AG10803 (cell line): ENCODE results near the gene MTA3.
"Not testable (repeated sequence)": the region's sequence is repeated elsewhere in the genome, so short reads cannot be mapped to it uniquely, and the experiment has no call there.

ENCODE experiments used
- DNase-seq: peaks from one replicate; pipeline ENCODE4 v3.0.0; 2010; ENCODE audit warnings: low read depth
- H3K4me3 ChIP-seq: 2 replicates; pipeline ENCODE4 v1.5.1; 2011; ENCODE audit warnings: mild to moderate bottlenecking, low read length, control low read depth
- CTCF ChIP-seq: conservative IDR thresholded peaks from 2 replicates; pipeline ENCODE4 v1.5.1; 2011; ENCODE audit warnings: mild to moderate bottlenecking, low read length, control low read depth, inconsistent platforms

Gene MTA3

GRCh38 chr2:42556315-42556890, 12.0 kb upstream of the MTA3 start:
- no peak overlapping the region for H3K4me3 ChIP-seq
- no peak for DNase-seq
- TF ChIP-seq CTCF: no peak

GRCh38 chr2:42557306-42557705, 11.1 kb upstream of the MTA3 start:
- no peak overlapping the region for H3K4me3 ChIP-seq
- TF ChIP-seq CTCF: no peak
- DNase-seq: no peak

GRCh38 chr2:42558827-42559226, 9.6 kb upstream of the MTA3 start:
- H3K4me3 ChIP-seq: no peak overlapping the region
- TF ChIP-seq CTCF: no peak
- DNase-seq: no peak

GRCh38 chr2:42560133-42560532, 8.3 kb upstream of the MTA3 start:
- not testable (repeated sequence) for DNase-seq, H3K4me3 ChIP-seq

GRCh38 chr2:42560899-42561298, 7.5 kb upstream of the MTA3 start:
- no peak for DNase-seq
- H3K4me3 ChIP-seq: no peak overlapping the region
- TF ChIP-seq CTCF: no peak

GRCh38 chr2:42562474-42563144, 5.8 kb upstream of the MTA3 start:
- no peak for DNase-seq
- no peak for TF ChIP-seq CTCF

GRCh38 chr2:42566025-42566424, 2.4 kb upstream of the MTA3 start:
- no peak overlapping the region for H3K4me3 ChIP-seq
- no peak for TF ChIP-seq CTCF
- DNase-seq: no peak

More at GRCh38 chr2:42562474-42563144, 5.8 kb upstream of the MTA3 start:
- no peak overlapping the region for H3K4me3 ChIP-seq
